Measurements from ENCODE around the gene TH.

GRCh38 chr11:2204361-2205213 lies 33.0 kb upstream of the TH start:
- no peak for TF ChIP-seq EZH2 (IDR thresholded peaks at IDR 0.05; ENCODE audit: borderline replicate concordance, insufficient read depth, low read depth, low read length, poor library complexity, severe bottlenecking)
- TF ChIP-seq CTCF (IDR thresholded peaks at IDR 0.05) = no peak
